ENCODE measurements around the gene CORO2B.

DNA sequence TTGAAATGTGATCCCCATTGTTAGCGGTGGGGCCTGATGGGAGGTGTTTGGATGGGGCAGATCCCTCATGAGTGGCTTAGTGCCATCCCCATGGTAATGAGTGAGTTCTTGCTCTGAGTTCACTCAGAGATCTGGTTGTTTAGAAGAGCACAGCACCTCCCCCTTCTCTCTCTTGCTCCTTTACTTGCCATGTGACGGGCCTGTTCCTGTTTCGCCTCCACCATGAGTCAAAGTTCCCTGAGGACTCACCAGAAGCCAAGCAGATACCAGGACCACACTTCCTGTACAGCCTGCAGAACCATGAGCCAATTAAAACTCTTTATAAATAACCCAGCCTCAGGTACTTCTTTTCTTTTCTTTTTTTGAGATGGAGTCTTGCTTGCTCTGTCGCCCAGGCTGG is 195.3 kb downstream of the CORO2B start:
- no peak for TF ChIP-seq CTCF (IDR thresholded peaks at IDR 0.05)
- no peak for TF ChIP-seq EZH2 (IDR thresholded peaks at IDR 0.05)
- TF ChIP-seq EZH2phosphoT487 (IDR thresholded peaks at IDR 0.05), result no peak

Measured in neural progenitor cell (in vitro differentiated cells).